Transverse colon (tissue), 3 donors: ENCODE results near the gene VAMP8.
"Not testable (repeated sequence)": the region's sequence is repeated elsewhere in the genome, so short reads cannot be mapped to it uniquely, and the experiment has no call there.

Source experiments
- EP300 ChIP-seq: sonication (generic); formaldehyde crosslinking; IDR thresholded peaks from one replicate; pipeline ENCODE4 v1.6.1; 2017; ENCODE audit warnings: antibody characterized with exemption, low read depth
- POLR2A ChIP-seq: fragments of 450-650 bp; IDR thresholded peaks from one replicate; pipeline ENCODE4 v1.6.1; 2016; ENCODE audit warnings: antibody characterized with exemption, mild to moderate bottlenecking, moderate library complexity
- TF ChIP-seq, protein P1 (sequence below), 5 experiments: fragments of 200-600 bp in 3 of 5; fragments of 450-650 bp in 2 of 5; sonication (generic) in 3 of 5; IDR thresholded peaks; 1 replicate in 2 of 5; 2 replicates in 3 of 5; pipeline ENCODE4 v1.5.1; 2016 to 2017; ENCODE audit warnings: antibody characterized with exemption in 5 of 5, inconsistent platforms in 3 of 5, mild to moderate bottlenecking in 2 of 5, moderate library complexity in 1 of 5

DNA sequence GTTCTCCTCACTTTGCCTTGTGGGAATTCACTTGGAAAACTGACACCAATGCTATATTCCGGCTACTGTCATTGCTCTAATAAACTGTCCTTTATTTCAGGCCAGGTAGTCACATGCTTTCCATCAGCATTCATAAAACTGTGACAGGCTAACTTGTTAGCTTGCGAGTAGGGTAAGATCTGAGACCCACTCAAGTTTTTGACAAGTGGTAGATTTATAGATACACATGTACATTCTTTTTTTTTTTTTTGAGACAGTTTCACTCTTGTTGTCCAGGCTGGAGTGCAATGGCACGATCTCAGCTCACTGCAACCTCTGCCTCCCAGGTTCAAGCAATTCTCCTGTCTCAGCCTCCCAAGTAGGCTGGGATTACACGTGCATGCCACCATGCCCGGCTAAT is 40.3 kb downstream of the VAMP8 start:
- TF ChIP-seq EP300, POLR2A: not testable (repeated sequence)
- TF ChIP-seq, protein P1, sequence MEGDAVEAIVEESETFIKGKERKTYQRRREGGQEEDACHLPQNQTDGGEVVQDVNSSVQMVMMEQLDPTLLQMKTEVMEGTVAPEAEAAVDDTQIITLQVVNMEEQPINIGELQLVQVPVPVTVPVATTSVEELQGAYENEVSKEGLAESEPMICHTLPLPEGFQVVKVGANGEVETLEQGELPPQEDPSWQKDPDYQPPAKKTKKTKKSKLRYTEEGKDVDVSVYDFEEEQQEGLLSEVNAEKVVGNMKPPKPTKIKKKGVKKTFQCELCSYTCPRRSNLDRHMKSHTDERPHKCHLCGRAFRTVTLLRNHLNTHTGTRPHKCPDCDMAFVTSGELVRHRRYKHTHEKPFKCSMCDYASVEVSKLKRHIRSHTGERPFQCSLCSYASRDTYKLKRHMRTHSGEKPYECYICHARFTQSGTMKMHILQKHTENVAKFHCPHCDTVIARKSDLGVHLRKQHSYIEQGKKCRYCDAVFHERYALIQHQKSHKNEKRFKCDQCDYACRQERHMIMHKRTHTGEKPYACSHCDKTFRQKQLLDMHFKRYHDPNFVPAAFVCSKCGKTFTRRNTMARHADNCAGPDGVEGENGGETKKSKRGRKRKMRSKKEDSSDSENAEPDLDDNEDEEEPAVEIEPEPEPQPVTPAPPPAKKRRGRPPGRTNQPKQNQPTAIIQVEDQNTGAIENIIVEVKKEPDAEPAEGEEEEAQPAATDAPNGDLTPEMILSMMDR (IDR thresholded peaks at IDR 0.05): not testable (repeated sequence)
